ENCODE data around the gene CPVL.

DNA sequence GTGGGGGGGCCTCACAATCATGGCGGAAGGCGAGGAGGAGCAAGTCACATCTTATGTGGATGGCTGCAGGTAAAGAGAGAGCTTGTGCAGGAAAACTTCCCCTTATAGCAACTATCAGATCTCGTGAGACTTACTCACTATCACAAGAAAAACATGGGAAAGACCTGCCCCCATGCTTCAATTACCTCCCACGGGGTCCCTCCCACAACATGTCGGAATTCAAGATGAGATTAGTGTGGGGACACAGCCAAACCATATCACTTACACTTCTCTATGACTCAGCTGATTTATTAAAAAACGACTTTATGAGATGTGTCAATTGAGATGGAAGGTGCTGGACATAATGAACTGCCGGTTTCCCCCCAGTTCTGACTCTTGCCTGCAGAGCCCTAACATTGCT lies 24.4 kb upstream of the CPVL start:
- TF ChIP-seq POLR2AphosphoS5 (IDR thresholded peaks at IDR 0.05; ENCODE audit: low read depth, low read length) (no peak), REST (IDR thresholded peaks at IDR 0.05; ENCODE audit: insufficient read depth in 1 of 2, low read depth in 2 of 2, low read length in 1 of 2) (no peak)
- TF ChIP-seq, protein P1, sequence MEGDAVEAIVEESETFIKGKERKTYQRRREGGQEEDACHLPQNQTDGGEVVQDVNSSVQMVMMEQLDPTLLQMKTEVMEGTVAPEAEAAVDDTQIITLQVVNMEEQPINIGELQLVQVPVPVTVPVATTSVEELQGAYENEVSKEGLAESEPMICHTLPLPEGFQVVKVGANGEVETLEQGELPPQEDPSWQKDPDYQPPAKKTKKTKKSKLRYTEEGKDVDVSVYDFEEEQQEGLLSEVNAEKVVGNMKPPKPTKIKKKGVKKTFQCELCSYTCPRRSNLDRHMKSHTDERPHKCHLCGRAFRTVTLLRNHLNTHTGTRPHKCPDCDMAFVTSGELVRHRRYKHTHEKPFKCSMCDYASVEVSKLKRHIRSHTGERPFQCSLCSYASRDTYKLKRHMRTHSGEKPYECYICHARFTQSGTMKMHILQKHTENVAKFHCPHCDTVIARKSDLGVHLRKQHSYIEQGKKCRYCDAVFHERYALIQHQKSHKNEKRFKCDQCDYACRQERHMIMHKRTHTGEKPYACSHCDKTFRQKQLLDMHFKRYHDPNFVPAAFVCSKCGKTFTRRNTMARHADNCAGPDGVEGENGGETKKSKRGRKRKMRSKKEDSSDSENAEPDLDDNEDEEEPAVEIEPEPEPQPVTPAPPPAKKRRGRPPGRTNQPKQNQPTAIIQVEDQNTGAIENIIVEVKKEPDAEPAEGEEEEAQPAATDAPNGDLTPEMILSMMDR (IDR thresholded peaks at IDR 0.05): no peak

All from Panc1 (cell line).